ENCODE measurements around the gene TMEM175. TPM values are rescaled to one million over a fixed set of nuclear protein-coding genes. Genes with fewer than 3 reads are reported as not detected.

Gene TMEM175
- polyA plus RNA-seq, 1 of the 3 experiments (the other 2 are of a cell fraction), result 54.2 TPM

GRCh38 chr4:901192-901910, 30.9 kb upstream of the TMEM175 start:
- no peak for DNase-seq
- CTCF ChIA-PET, result interaction anchor here (0.6 to 1.3 kb wide), 2 partner anchors 159 to 374 kb away, joined by 3 to 5 read pairs; no protein-coding TSS in a partner anchor

More at GRCh38 chr4:901192-901910, 30.9 kb upstream of the TMEM175 start:
- Histone ChIP-seq H3K27me3 (ENCODE audit: insufficient read depth) (no peaks in the 10 kb centered on the region), H3K9ac (no peak overlapping the region), H3K4me3 (ENCODE audit: low read depth in 2 of 2, low read length in 1 of 2) (no peak overlapping the region), H3K36me3 (replicated peaks in 1 of 2; ENCODE audit: control insufficient read depth in 1 of 2, insufficient read depth in 2 of 2, low read length in 1 of 2) (peaks cover 0 to 28% of the 10 kb centered on the region in 2 experiments), H3K4me2 (no peak overlapping the region), H2AFZ (ENCODE audit: low read depth) (no peak overlapping the region), H4K20me1 (ENCODE audit: insufficient read depth) (0 out of 2 replicates have a peak, but pooled peaks cover 3% of the 10 kb centered on the region), H3K9me3 (no peaks in the 10 kb centered on the region), H3K27ac (ENCODE audit: low read depth in 2 of 2, low read length in 1 of 2) (no peak overlapping the region), H3K9me2 (no peaks in the 10 kb centered on the region), H3K79me2 (ENCODE audit: insufficient read depth) (no peaks in the 10 kb centered on the region), H3K4me1 (ENCODE audit: control insufficient read depth in 1 of 2, insufficient read depth in 2 of 2, low read depth in 1 of 2, low read length in 1 of 2) (no peaks in the 10 kb centered on the region), H3F3A (replicated peaks; ENCODE audit: insufficient read depth) (peaks cover 7% of the 10 kb centered on the region)
- TF ChIP-seq USF1 (IDR thresholded peaks at IDR 0.05; ENCODE audit: borderline replicate concordance, low read depth) (no peak), ELF1 (IDR thresholded peaks at IDR 0.05) (no peak), GATA2 (CRISPR knock-in tag; IDR thresholded peaks at IDR 0.05) (no peak), NRF1 (IDR thresholded peaks at IDR 0.05; ENCODE audit: low read depth, low read length) (no peak), REST (IDR thresholded peaks at IDR 0.05; ENCODE audit: low read depth, low read length) (no peak), YY1 (IDR thresholded peaks at IDR 0.05; ENCODE audit: low read depth) (no peak), USF2 (IDR thresholded peaks at IDR 0.05; ENCODE audit: borderline replicate concordance, low read depth, low read length) (no peak), TAF1 (IDR thresholded peaks at IDR 0.05; ENCODE audit: borderline replicate concordance, low read depth, low read length) (no peak), RFX5 (IDR thresholded peaks at IDR 0.05; ENCODE audit: low read length) (no peak), FOSL2 (IDR thresholded peaks at IDR 0.05; ENCODE audit: borderline replicate concordance, low read depth) (no peak), MXI1 (IDR thresholded peaks at IDR 0.05; ENCODE audit: low read depth, low read length) (no peak), IRF3 (IDR thresholded peaks at IDR 0.05; ENCODE audit: low read depth, low read length) (no peak), NFIC (IDR thresholded peaks at IDR 0.05; ENCODE audit: borderline replicate concordance) (no peak), CTCF (IDR thresholded peaks at IDR 0.05) (no peak), PBX3 (IDR thresholded peaks at IDR 0.05) (no peak), MEF2A (IDR thresholded peaks at IDR 0.05; ENCODE audit: borderline replicate concordance, low read depth) (no peak), CHD2 (IDR thresholded peaks at IDR 0.05; ENCODE audit: low read length, partially characterized antibody) (no peak), MAX (IDR thresholded peaks at IDR 0.05; ENCODE audit: low read depth) (no peak), RXRA (IDR thresholded peaks at IDR 0.05; ENCODE audit: borderline replicate concordance, low read depth) (no peak), RAD21 (IDR thresholded peaks at IDR 0.05; ENCODE audit: low read length) (no peak)
- POLR2A ChIA-PET, result no interaction called here
- 98% methylated on average over 12 of the region's 28 CpGs for WGBS (ENCODE audit: low lambda C conversion rate)

All from SK-N-SH (cell line).